Measurements from ENCODE around the gene U2AF2. TPM values are rescaled to one million over a fixed set of nuclear protein-coding genes. Genes with fewer than 3 reads are reported as not detected.

Gene U2AF2
- total RNA-seq, 1 experiment from 2014 or later, result 411 TPM

GRCh38 chr19:55667006-55667381, 12.2 kb downstream of the U2AF2 start:
- H3K36me3 ChIP-seq (ENCODE audit: insufficient read depth, low read length, poor library complexity, severe bottlenecking), result peaks cover 81% of the 10 kb centered on the region
- H3K27me3 ChIP-seq (replicated peaks; ENCODE audit: insufficient read depth, low read depth, low read length, poor library complexity), result no peaks in the 10 kb centered on the region
- DNase-seq (ENCODE audit: low spot score), result no peak
- ChIA-PET POLR2A (ENCODE audit: low non-redundant PET) (no interaction called here), CTCF (no interaction called here)
- no peak overlapping the region for H3K27ac ChIP-seq (ENCODE audit: low read depth, low read length, poor library complexity, severe bottlenecking)
- H3K4me3 ChIP-seq (ENCODE audit: low read depth, low read length, poor library complexity, severe bottlenecking), result no peak overlapping the region
- intact Hi-C loops (cut with micrococcal nuclease; ENCODE audit: unreplicated experiment), result no loop called here
- TF ChIP-seq CTCF (conservative IDR thresholded peaks at IDR 0.05; ENCODE audit: low read depth, low read length) (no peak), EZH2 (IDR thresholded peaks at IDR 0.05; ENCODE audit: borderline replicate concordance, low read depth, low read length, poor library complexity, severe bottlenecking) (no peak)
- H3K9me3 ChIP-seq (ENCODE audit: low read depth, low read length, poor library complexity, severe bottlenecking), result no peaks in the 10 kb centered on the region
- H3K4me1 ChIP-seq (ENCODE audit: insufficient read depth, low read length, poor library complexity, severe bottlenecking), result peaks cover 28% of the 10 kb centered on the region
- no TSS peak for BruUV-seq (replicated peaks)

- H3K4me3 ChIP-seq (ENCODE audit: low read depth, low read length, poor library complexity, severe bottlenecking), result no peak overlapping the region
- intact Hi-C loops (cut with micrococcal nuclease; ENCODE audit: unreplicated experiment), result no loop called here
- BruUV-seq (replicated peaks), result no TSS peak
- peaks cover 76% of the 10 kb centered on the region for H3K36me3 ChIP-seq (ENCODE audit: insufficient read depth, low read length, poor library complexity, severe bottlenecking)
- TF ChIP-seq CTCF (conservative IDR thresholded peaks at IDR 0.05; ENCODE audit: low read depth, low read length) (no peak), EZH2 (IDR thresholded peaks at IDR 0.05; ENCODE audit: borderline replicate concordance, low read depth, low read length, poor library complexity, severe bottlenecking) (no peak)
- ChIA-PET CTCF (no interaction called here), POLR2A (ENCODE audit: low non-redundant PET) (no interaction called here)
- no peak for DNase-seq (ENCODE audit: low spot score)
- no peaks in the 10 kb centered on the region for H3K27me3 ChIP-seq (replicated peaks; ENCODE audit: insufficient read depth, low read depth, low read length, poor library complexity)
- H3K9me3 ChIP-seq (ENCODE audit: low read depth, low read length, poor library complexity, severe bottlenecking), result no peaks in the 10 kb centered on the region
- H3K27ac ChIP-seq (ENCODE audit: low read depth, low read length, poor library complexity, severe bottlenecking), result no peak overlapping the region
- peaks cover 34% of the 10 kb centered on the region for H3K4me1 ChIP-seq (ENCODE audit: insufficient read depth, low read length, poor library complexity, severe bottlenecking)
These were observed 12.7 kb downstream of the U2AF2 start for GRCh38 chr19:55667511-55667910.

- ChIA-PET CTCF (no interaction called here), POLR2A (ENCODE audit: low non-redundant PET) (no interaction called here)
- DNase-seq (ENCODE audit: low spot score), result no peak
- Histone ChIP-seq H3K4me3 (ENCODE audit: low read depth, low read length, poor library complexity, severe bottlenecking) (no peak overlapping the region), H3K27ac (ENCODE audit: low read depth, low read length, poor library complexity, severe bottlenecking) (no peak overlapping the region), H3K9me3 (ENCODE audit: low read depth, low read length, poor library complexity, severe bottlenecking) (no peaks in the 10 kb centered on the region), H3K27me3 (replicated peaks; ENCODE audit: insufficient read depth, low read depth, low read length, poor library complexity) (no peaks in the 10 kb centered on the region), H3K36me3 (ENCODE audit: insufficient read depth, low read length, poor library complexity, severe bottlenecking) (peaks cover 72% of the 10 kb centered on the region), H3K4me1 (ENCODE audit: insufficient read depth, low read length, poor library complexity, severe bottlenecking) (peaks cover 38% of the 10 kb centered on the region)
- no peak for TF ChIP-seq EZH2 (IDR thresholded peaks at IDR 0.05; ENCODE audit: borderline replicate concordance, low read depth, low read length, poor library complexity, severe bottlenecking)
- TF ChIP-seq CTCF (conservative IDR thresholded peaks at IDR 0.05; ENCODE audit: low read depth, low read length), result no peak
- intact Hi-C loops (cut with micrococcal nuclease; ENCODE audit: unreplicated experiment), result no loop called here
- BruUV-seq (replicated peaks), result no TSS peak
These were observed 13.1 kb downstream of the U2AF2 start for GRCh38 chr19:55667958-55668357.
